ENCODE results near the gene TTC34.

GRCh38 chr1:2815551-2815950 lies 14.1 kb upstream of the TTC34 start:
- TF ChIP-seq POLR2AphosphoS5 (IDR thresholded peaks at IDR 0.05): no peak
- no peak for TF ChIP-seq CTCF (IDR thresholded peaks at IDR 0.05)
- TF ChIP-seq POLR2A (IDR thresholded peaks at IDR 0.05): no peak
